Measurements from ENCODE around the gene LRRC9.
"Not testable (repeated sequence)": the region's sequence is repeated elsewhere in the genome, so short reads cannot be mapped to it uniquely, and the experiment has no call there.

GRCh38 chr14:59957890-59958289 lies 37.9 kb downstream of the LRRC9 start:
- not testable (repeated sequence) for TF ChIP-seq CTCF, POLR2A, POLR2AphosphoS5 (IDR thresholded peaks at IDR 0.05)

Measured in prostate gland (tissue), 2 donors.